Muscle layer of duodenum (tissue), 2 donors: ENCODE measurements around the gene IL22RA2.
"Not testable (repeated sequence)": the region's sequence is repeated elsewhere in the genome, so short reads cannot be mapped to it uniquely, and the experiment has no call there.

ENCODE experiments used
- H3K27ac ChIP-seq: one replicate; pipeline ENCODE4 v1.7.0; 2013; ENCODE audit warnings: mild to moderate bottlenecking, low read length
- H3K27me3 ChIP-seq: one replicate; pipeline ENCODE4 v1.7.0; 2013; ENCODE audit warnings: low read depth, mild to moderate bottlenecking, control low read depth, low read length
- H3K36me3 ChIP-seq, 2 donors: one replicate each; pipeline ENCODE4 v1.7.0; 2013; ENCODE audit warnings: low read length in 2 of 2, control low read depth in 1 of 2, mild to moderate bottlenecking in 1 of 2; ENCODE audit not compliant: insufficient read depth in 2 of 2, control insufficient read depth in 1 of 2
- H3K4me1 ChIP-seq, 2 donors: one replicate each; pipeline ENCODE4 v1.7.0; 2013; ENCODE audit warnings: low read length in 2 of 2, mild to moderate bottlenecking in 2 of 2, control low read depth in 1 of 2, moderate library complexity in 1 of 2; ENCODE audit not compliant: insufficient read depth in 2 of 2, control insufficient read depth in 1 of 2
- H3K4me3 ChIP-seq, 2 donors: one replicate each; pipeline ENCODE4 v1.7.0; 2013; ENCODE audit warnings: low read length in 2 of 2, low read depth in 1 of 2, mild to moderate bottlenecking in 1 of 2
- H3K9me3 ChIP-seq, 2 donors: one replicate each; pipeline ENCODE4 v1.7.0; 2013; ENCODE audit warnings: low read length in 2 of 2, control low read depth in 1 of 2, mild to moderate bottlenecking in 1 of 2; ENCODE audit not compliant: control insufficient read depth in 1 of 2
- donor health status: healthy.

The IL22RA2 gene

GRCh38 chr6:137120748-137121147 lies 52.7 kb downstream of the IL22RA2 start:
- H3K9me3 ChIP-seq: peaks cover 4 to 8% of the 10 kb centered on the region in 2 donors
- H3K27me3 ChIP-seq: no peaks in the 10 kb centered on the region
- no peaks in the 10 kb centered on the region for H3K4me1 ChIP-seq
- H3K27ac ChIP-seq: no peak overlapping the region
- H3K36me3 ChIP-seq: no peaks in the 10 kb centered on the region
- no peak overlapping the region for H3K4me3 ChIP-seq

GRCh38 chr6:137119196-137120104 lies 54.0 kb downstream of the IL22RA2 start:
- no peaks in the 10 kb centered on the region for H3K36me3 ChIP-seq
- no peak overlapping the region for H3K4me3 ChIP-seq
- H3K9me3 ChIP-seq: peaks cover 4 to 8% of the 10 kb centered on the region in 2 donors
- no peaks in the 10 kb centered on the region for H3K27me3 ChIP-seq
- no peak overlapping the region for H3K27ac ChIP-seq
- no peaks in the 10 kb centered on the region for H3K4me1 ChIP-seq

- H3K27ac ChIP-seq: no peak overlapping the region
- no peak overlapping the region for H3K4me3 ChIP-seq
- no peaks in the 10 kb centered on the region for H3K4me1 ChIP-seq
- no peaks in the 10 kb centered on the region for H3K27me3 ChIP-seq
- H3K9me3 ChIP-seq: peaks cover 4 to 8% of the 10 kb centered on the region in 2 donors
- no peaks in the 10 kb centered on the region for H3K36me3 ChIP-seq
These were observed 55.9 kb downstream of the IL22RA2 start for GRCh38 chr6:137117581-137117980.

- no peaks in the 10 kb centered on the region for H3K27me3 ChIP-seq
These were observed 56.6 kb downstream of the IL22RA2 start for GRCh38 chr6:137116807-137117206.

GRCh38 chr6:137115658-137116057 lies 57.8 kb downstream of the IL22RA2 start:
- no peaks in the 10 kb centered on the region for H3K4me1 ChIP-seq
- H3K27ac ChIP-seq: no peak overlapping the region
- H3K4me3 ChIP-seq: no peak overlapping the region
- H3K27me3 ChIP-seq: no peaks in the 10 kb centered on the region
- peaks cover 4 to 8% of the 10 kb centered on the region in 2 donors for H3K9me3 ChIP-seq
- no peaks in the 10 kb centered on the region for H3K36me3 ChIP-seq

More at GRCh38 chr6:137116807-137117206, 56.6 kb downstream of the IL22RA2 start:
- H3K4me3 ChIP-seq: no peak overlapping the region
- H3K36me3 ChIP-seq: no peaks in the 10 kb centered on the region
- no peak overlapping the region for H3K27ac ChIP-seq
- H3K4me1 ChIP-seq: no peaks in the 10 kb centered on the region
- peaks cover 4 to 8% of the 10 kb centered on the region in 2 donors for H3K9me3 ChIP-seq

GRCh38 chr6:137112067-137112355 lies 61.4 kb downstream of the IL22RA2 start:
- H3K9me3 ChIP-seq: no peaks in the 10 kb centered on the region
- no peak overlapping the region for H3K4me3 ChIP-seq
- no peaks in the 10 kb centered on the region for H3K27me3 ChIP-seq
- H3K36me3 ChIP-seq: no peaks in the 10 kb centered on the region
- no peak overlapping the region for H3K27ac ChIP-seq
- no peaks in the 10 kb centered on the region for H3K4me1 ChIP-seq

GRCh38 chr6:137111296-137112066 lies 62.0 kb downstream of the IL22RA2 start:
- Histone ChIP-seq H3K4me3 (no peak overlapping the region), H3K9me3 (no peaks in the 10 kb centered on the region), H3K27me3 (no peaks in the 10 kb centered on the region), H3K36me3 (no peaks in the 10 kb centered on the region), H3K27ac (no peak overlapping the region), H3K4me1 (no peaks in the 10 kb centered on the region)

- Histone ChIP-seq H3K27me3 (no peaks in the 10 kb centered on the region), H3K36me3 (no peaks in the 10 kb centered on the region), H3K4me3 (no peak overlapping the region), H3K27ac (no peak overlapping the region), H3K4me1 (no peaks in the 10 kb centered on the region), H3K9me3 (no peaks in the 10 kb centered on the region)
These were observed 65.7 kb downstream of the IL22RA2 start for GRCh38 chr6:137107767-137108105.

- not testable (repeated sequence) for H3K4me1 ChIP-seq, H3K4me3 ChIP-seq, H3K36me3 ChIP-seq, H3K27me3 ChIP-seq, H3K9me3 ChIP-seq, H3K27ac ChIP-seq
These were observed 66.2 kb downstream of the IL22RA2 start for GRCh38 chr6:137107047-137107766.

- H3K36me3 ChIP-seq: no peaks in the 10 kb centered on the region
- no peaks in the 10 kb centered on the region for H3K27me3 ChIP-seq
- no peaks in the 10 kb centered on the region for H3K4me1 ChIP-seq
- no peak overlapping the region for H3K27ac ChIP-seq
- no peaks in the 10 kb centered on the region for H3K9me3 ChIP-seq
- no peak overlapping the region for H3K4me3 ChIP-seq
These were observed 67.3 kb downstream of the IL22RA2 start for GRCh38 chr6:137106183-137106582.

- H3K4me3 ChIP-seq: no peak overlapping the region
- H3K27me3 ChIP-seq: no peaks in the 10 kb centered on the region
- no peak overlapping the region for H3K27ac ChIP-seq
- H3K36me3 ChIP-seq: no peaks in the 10 kb centered on the region
- no peaks in the 10 kb centered on the region for H3K4me1 ChIP-seq
- no peaks in the 10 kb centered on the region for H3K9me3 ChIP-seq
These were observed 68.1 kb downstream of the IL22RA2 start for GRCh38 chr6:137105375-137105774.
